GM13977 (cell line): ENCODE results near the gene ITPR2.

ENCODE experiments used
- DNase-seq: peaks from one replicate; pipeline ENCODE4 v3.0.0; 2012; ENCODE audit warnings: low spot score
- CTCF ChIP-seq: IDR thresholded peaks from 2 replicates; pipeline ENCODE4 v1.5.1; 2012; ENCODE audit warnings: mild to moderate bottlenecking, control low read depth; ENCODE audit not compliant: insufficient read depth; ENCODE audit errors: extremely low read depth, missing control alignments
- in situ Hi-C: fragments of 300-500 bp; cut with MboI; formaldehyde crosslinking; loops from one replicate; pipeline ENCODE4 v1.12.0; 2022; ENCODE audit warnings: low sequenced_read_pairs, low pct_unique_long_range_greater_than_20kb, mixed read lengths, inconsistent platforms; ENCODE audit not compliant: unreplicated experiment

ITPR2 gene

GRCh38 chr12:26692407-26692806 lies 140.6 kb downstream of the ITPR2 start:
- DNase-seq, result no peak
- in situ Hi-C loops, result no loop called here
- no peak for TF ChIP-seq CTCF

- no peak for TF ChIP-seq CTCF
- no peak for DNase-seq
- in situ Hi-C loops, result no loop called here
Measured at GRCh38 chr12:26691234-26691970, 141.6 kb downstream of the ITPR2 start.

- in situ Hi-C loops, result no loop called here
- no peak for TF ChIP-seq CTCF
Measured at GRCh38 chr12:26690601-26691000, 142.4 kb downstream of the ITPR2 start.

GRCh38 chr12:26689281-26689841 lies 143.6 kb downstream of the ITPR2 start:
- DNase-seq, result no peak
- no peak for TF ChIP-seq CTCF
- in situ Hi-C loops, result no loop called here

More at GRCh38 chr12:26690601-26691000, 142.4 kb downstream of the ITPR2 start:
- DNase-seq, result no peak

- in situ Hi-C loops, result no loop called here
- no peak for TF ChIP-seq CTCF
- DNase-seq, result no peak
Measured at GRCh38 chr12:26688344-26688904, 144.6 kb downstream of the ITPR2 start.

GRCh38 chr12:26686408-26686807 lies 146.6 kb downstream of the ITPR2 start:
- DNase-seq, result no peak
- in situ Hi-C loops, result no loop called here
- TF ChIP-seq CTCF, result no peak
